LNCAP (cell line): ENCODE data around the gene GRPR.

Experiments used
- TF ChIP-seq, protein P1 (sequence below): fragments of 450-650 bp; IDR thresholded peaks from 2 replicates; pipeline ENCODE4 v1.5.1; 2017; ENCODE audit warnings: mild to moderate bottlenecking

Gene GRPR

DNA sequence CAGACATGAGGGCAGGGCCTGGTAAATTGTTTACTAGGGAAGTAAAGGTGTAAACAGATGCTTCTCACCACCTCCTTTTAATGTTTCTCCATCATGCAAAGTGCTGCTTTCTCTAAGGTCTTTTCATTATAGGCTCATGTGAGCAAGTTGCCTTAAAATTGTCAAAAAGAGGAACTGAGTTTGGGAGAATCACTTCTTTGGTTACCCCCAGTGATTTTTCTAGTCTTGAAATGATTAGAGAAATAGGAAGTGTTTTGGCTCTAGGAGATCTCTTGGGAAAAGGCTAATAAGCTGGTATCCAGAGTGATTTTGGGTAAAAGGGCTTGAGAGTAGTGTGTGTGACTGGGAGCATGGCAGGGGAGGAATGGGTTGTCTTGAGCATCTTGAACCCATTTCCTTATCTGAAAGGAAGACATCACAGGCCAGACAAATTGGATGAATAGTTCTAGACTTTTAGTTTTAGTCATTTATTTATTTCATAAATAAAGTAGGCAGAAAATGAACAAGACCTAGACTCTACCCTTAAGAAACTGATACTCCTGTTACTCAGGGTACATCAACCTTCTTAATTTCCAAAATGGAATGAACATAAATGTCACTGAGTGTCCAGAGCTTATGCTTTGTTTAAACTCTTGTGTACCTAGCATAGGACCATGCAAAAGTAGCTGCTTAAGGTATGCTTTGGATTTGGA is 14.2 kb downstream of the GRPR start:
- TF ChIP-seq, protein P1, sequence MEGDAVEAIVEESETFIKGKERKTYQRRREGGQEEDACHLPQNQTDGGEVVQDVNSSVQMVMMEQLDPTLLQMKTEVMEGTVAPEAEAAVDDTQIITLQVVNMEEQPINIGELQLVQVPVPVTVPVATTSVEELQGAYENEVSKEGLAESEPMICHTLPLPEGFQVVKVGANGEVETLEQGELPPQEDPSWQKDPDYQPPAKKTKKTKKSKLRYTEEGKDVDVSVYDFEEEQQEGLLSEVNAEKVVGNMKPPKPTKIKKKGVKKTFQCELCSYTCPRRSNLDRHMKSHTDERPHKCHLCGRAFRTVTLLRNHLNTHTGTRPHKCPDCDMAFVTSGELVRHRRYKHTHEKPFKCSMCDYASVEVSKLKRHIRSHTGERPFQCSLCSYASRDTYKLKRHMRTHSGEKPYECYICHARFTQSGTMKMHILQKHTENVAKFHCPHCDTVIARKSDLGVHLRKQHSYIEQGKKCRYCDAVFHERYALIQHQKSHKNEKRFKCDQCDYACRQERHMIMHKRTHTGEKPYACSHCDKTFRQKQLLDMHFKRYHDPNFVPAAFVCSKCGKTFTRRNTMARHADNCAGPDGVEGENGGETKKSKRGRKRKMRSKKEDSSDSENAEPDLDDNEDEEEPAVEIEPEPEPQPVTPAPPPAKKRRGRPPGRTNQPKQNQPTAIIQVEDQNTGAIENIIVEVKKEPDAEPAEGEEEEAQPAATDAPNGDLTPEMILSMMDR: no peak

DNA sequence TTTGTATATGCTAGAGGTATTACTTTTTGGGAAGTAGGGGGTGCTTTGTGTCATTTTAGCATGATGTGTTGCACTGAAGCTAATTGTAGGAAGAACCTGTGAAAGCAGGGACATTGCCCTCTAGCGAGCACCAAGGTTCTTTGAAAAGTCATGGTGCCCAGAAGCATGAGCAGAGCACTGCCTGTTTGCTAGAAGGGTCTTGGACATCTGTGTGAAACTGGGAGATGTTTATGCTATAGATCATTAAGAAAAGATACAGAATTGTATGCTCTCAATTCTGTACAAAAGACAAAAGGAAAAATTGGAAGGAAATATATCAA is 14.7 kb downstream of the GRPR start:
- TF ChIP-seq, protein P1: no peak

DNA sequence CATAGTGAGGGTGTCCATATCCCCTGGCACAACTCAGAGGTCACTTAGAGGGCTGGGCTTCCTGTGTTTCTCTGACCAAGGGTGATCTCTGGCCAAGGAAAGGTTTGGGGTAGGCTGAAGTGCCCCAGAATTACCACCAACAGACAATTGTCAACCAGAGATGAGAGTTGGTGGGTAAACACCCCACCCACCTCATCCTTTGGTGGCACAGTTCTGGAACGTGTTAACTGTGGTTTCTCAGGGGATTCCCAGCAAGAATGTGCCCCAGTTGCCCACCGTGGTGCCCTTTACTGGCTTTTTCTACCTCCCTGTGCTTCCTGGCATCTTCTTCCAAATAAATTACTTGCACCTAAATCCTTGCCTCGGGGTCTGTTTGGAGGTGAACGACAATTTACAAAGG is 17.1 kb downstream of the GRPR start:
- TF ChIP-seq, protein P1: no peak

DNA sequence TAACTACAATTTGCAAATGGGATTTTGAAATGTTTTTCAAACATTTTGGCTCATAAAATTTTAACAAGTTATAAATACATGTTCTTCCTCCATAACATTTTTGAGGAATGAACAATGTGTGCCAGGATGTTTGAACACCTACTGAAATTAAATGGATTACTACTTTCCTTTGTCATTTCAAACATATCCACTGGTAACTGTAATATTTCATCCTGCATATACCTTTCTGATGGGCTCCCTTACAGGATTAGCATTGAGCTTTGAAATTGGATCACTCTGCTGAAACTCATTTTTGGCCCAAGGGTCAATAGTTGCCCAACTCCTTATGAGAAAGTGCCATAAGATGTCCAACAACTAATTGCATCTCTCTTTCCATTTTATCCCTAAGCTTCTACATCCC is 17.6 kb downstream of the GRPR start:
- TF ChIP-seq, protein P1: no peak

DNA sequence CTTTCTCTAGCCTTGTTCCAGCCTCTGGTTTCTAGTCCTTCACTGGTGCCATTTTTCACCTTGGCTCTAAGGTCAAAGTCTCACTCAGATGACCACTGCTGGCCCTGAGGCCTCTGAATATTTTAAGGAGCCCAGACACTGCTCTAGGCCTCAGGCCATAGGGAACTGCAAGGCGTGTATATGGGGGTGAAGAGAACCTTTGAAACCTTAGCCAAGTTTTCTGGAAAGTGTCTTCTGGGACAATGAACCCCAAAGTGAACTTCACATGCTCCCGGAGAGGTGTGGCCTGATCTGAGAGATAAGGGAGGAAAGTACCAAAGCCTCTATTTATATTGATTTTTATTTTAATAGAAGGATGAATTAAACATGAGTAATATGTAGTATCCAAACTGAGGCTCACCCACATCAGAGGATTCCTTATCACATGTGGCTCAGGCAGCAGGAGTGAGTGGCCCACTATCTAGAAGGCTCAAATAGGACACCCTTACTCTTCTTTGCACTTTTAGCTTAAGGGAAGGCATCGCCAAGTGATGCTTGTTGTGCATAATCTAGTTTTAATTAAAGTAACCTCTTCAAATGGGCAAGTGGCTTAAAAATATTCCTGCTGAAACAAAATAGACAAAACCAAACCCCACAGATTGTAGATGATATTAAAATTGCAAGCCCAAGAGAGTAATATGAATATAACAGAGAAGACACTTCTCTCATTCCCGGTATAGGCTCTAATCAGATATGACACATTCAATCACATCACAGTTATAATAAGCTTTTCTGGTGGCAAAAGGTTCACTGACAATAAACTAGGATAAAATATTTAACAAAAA is 18.3 kb downstream of the GRPR start:
- TF ChIP-seq, protein P1: no peak

DNA sequence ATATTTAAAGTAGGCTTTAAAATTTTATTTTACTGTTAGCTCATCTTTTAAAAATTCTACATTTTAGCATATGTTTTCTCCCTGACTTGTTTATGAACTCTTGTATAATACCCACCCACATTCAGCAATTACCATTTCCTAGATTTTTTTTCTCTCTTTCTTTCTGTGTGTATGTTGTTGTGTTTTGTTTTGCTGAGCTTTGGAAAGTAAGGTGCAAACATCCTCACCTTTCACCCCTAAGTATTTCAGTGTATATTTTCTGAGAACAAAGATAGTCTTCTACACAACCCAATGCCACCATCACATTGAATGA is 18.8 kb downstream of the GRPR start:
- TF ChIP-seq, protein P1: no peak

DNA sequence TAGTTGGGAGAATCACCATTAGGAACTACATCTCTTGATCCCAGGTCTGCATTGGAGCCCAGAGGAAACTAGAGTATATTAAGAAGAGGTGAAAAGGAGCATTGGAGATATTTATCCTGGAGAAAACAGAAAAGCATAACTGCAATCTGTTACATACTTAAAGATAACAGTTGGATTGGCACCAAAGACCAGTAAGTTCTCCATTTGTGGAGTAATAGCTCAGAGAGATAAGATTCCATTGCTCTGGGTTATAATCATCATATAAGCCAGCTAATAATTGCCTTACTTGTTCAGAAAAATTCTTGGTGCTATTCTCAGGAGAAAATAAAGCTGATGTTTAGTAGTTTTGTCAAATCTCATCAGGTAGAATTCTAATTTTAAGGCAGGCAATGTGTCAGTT is 20.6 kb downstream of the GRPR start:
- TF ChIP-seq, protein P1: no peak

DNA sequence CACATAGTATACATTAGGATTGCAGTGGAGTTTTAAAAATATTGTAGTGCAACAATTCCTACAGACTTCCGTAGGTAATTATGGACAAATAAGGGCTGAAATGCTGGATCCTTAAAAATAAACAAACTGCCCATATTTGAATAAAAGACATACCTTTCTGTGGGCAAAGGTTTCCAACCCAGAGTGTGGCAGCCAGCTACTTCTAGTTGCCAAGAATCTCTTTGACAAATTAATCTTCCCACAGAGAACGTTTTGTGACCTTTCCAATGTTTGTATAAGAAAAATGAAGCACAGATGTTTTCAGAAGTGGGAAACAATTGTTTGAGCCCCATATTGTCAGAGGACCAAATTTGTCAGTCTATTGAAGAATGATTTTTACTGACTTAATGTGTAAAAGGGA is 21.1 kb downstream of the GRPR start:
- TF ChIP-seq, protein P1: no peak
